GM12878 (cell line): Measurements from ENCODE around the gene C9orf153. TPM values are rescaled to one million over a fixed set of nuclear protein-coding genes. Genes with fewer than 3 reads are reported as not detected.
A peak's percentile ranks its signal among the peaks of the same experiment; 100 is the strongest.

Experiments used
- CBFB ChIP-seq: IDR thresholded peaks from 2 replicates; pipeline ENCODE4 v1.6.1; 2016; ENCODE audit warnings: antibody characterized with exemption, low read depth
- CHD1 ChIP-seq: IDR thresholded peaks from 2 replicates; pipeline ENCODE4 v1.6.1; 2012; ENCODE audit warnings: low read depth, low read length, improper control_type of control experiment
- GATAD2B ChIP-seq: fragments of 450-650 bp; conservative IDR thresholded peaks from 2 replicates; pipeline ENCODE4 v1.6.1; 2017; ENCODE audit warnings: low read depth, mild to moderate bottlenecking, moderate library complexity
- LARP7 ChIP-seq: fragments of 450-650 bp; IDR thresholded peaks from 2 replicates; pipeline ENCODE4 v1.6.1; 2017; ENCODE audit warnings: mild to moderate bottlenecking
- MTA3 ChIP-seq: IDR thresholded peaks from 2 replicates; pipeline ENCODE4 v1.6.1; 2012; ENCODE audit warnings: low read length, inconsistent platforms, borderline replicate concordance
- MXI1 ChIP-seq: fragments of 150-350 bp; IDR thresholded peaks from 2 replicates; pipeline ENCODE4 v1.6.1; 2011; ENCODE audit warnings: low read depth, mild to moderate bottlenecking, inconsistent platforms, low read length, improper control_type of control experiment
- NFXL1 ChIP-seq: fragments of 450-650 bp; IDR thresholded peaks from 2 replicates; pipeline ENCODE4 v1.6.1; 2017; ENCODE audit warnings: antibody characterized with exemption, mild to moderate bottlenecking, borderline replicate concordance
- NFYA ChIP-seq: IDR thresholded peaks from 2 replicates; pipeline ENCODE4 v1.6.1; 2011; ENCODE audit warnings: low read depth, mild to moderate bottlenecking, low read length, improper control_type of control experiment, borderline replicate concordance
- SIN3A ChIP-seq: IDR thresholded peaks from 2 replicates; pipeline ENCODE4 v1.6.1; 2012; ENCODE audit warnings: low read depth, low read length, improper control_type of control experiment
- STAT1 ChIP-seq: fragments of 450-650 bp; conservative IDR thresholded peaks from 2 replicates; pipeline ENCODE4 v1.6.1; 2014; ENCODE audit warnings: antibody characterized with exemption, mild to moderate bottlenecking
- TBL1XR1 ChIP-seq: IDR thresholded peaks from 2 replicates; pipeline ENCODE4 v1.6.1; 2012; ENCODE audit warnings: low read depth, low read length, improper control_type of control experiment
- polyA plus RNA-seq, 11 experiments: library from polyadenylated mRNA; depleted of rRNA in 4 of 11; unstranded in 6 of 11; stranded (reverse) in 5 of 11; fragments of >200 nt; fragmentation: Nextera tagmentation in 4 of 11; fragmentation: Illumina TruSeq in 1 of 11; extraction: Ambion mirVana in 4 of 11; extraction: Trizol in 1 of 11; gene quantifications; 1 replicate in 1 of 11; 2 replicates in 10 of 11; pipeline versions ENCODE4 v1.2.1 to v1.2.3, GENCODE V29; 2011 to 2016; ENCODE audit warnings: inconsistent platforms in 2 of 11, missing spikeins in 2 of 11, low read depth in 1 of 11
- total RNA-seq, 4 experiments: library from RNA; depleted of rRNA in 3 of 4; stranded (reverse); fragments of >200 nt in 3 of 4; fragmentation: Illumina TruSeq in 1 of 4; extraction: Trizol in 1 of 4; gene quantifications; 2 replicates each; pipeline versions ENCODE4 v1.2.1 to v1.2.3, GENCODE V29; 2013 to 2021
- TF ChIP-seq, protein P1 (sequence below): IDR thresholded peaks from 2 replicates; pipeline ENCODE4 v1.6.1; 2011; ENCODE audit warnings: mild to moderate bottlenecking, low read depth, low read length, moderate library complexity; ENCODE audit not compliant: insufficient replicate concordance
- TF ChIP-seq, protein P2 (sequence below): IDR thresholded peaks from 2 replicates; pipeline ENCODE4 v1.6.1; 2011; ENCODE audit warnings: borderline replicate concordance, low read depth, mild to moderate bottlenecking, moderate library complexity, low read length; ENCODE audit not compliant: insufficient read depth, poor library complexity, severe bottlenecking
- TF ChIP-seq, protein P3 (sequence below): IDR thresholded peaks from 2 replicates; pipeline ENCODE4 v1.6.1; 2011; ENCODE audit warnings: low read depth, mild to moderate bottlenecking, low read length, moderate library complexity, borderline replicate concordance; ENCODE audit errors: extremely low read depth
- TF ChIP-seq, protein P4 (sequence below): fragments of 150-350 bp; IDR thresholded peaks from 2 replicates; pipeline ENCODE4 v1.6.1; 2016; ENCODE audit warnings: low read depth, low read length
- TF ChIP-seq, protein P5 (sequence below): fragments of 450-650 bp; conservative IDR thresholded peaks from 2 replicates; pipeline ENCODE4 v1.6.1; 2017; ENCODE audit warnings: mild to moderate bottlenecking, moderate library complexity

C9orf153 gene
- total and polyA plus RNA-seq, 10 of the 15 experiments (the other 5 are each of a cell fraction or from before 2014, with no cell fraction given), result 0.03 to 1.2 (median 0.18) TPM; not detected in 1

DNA sequence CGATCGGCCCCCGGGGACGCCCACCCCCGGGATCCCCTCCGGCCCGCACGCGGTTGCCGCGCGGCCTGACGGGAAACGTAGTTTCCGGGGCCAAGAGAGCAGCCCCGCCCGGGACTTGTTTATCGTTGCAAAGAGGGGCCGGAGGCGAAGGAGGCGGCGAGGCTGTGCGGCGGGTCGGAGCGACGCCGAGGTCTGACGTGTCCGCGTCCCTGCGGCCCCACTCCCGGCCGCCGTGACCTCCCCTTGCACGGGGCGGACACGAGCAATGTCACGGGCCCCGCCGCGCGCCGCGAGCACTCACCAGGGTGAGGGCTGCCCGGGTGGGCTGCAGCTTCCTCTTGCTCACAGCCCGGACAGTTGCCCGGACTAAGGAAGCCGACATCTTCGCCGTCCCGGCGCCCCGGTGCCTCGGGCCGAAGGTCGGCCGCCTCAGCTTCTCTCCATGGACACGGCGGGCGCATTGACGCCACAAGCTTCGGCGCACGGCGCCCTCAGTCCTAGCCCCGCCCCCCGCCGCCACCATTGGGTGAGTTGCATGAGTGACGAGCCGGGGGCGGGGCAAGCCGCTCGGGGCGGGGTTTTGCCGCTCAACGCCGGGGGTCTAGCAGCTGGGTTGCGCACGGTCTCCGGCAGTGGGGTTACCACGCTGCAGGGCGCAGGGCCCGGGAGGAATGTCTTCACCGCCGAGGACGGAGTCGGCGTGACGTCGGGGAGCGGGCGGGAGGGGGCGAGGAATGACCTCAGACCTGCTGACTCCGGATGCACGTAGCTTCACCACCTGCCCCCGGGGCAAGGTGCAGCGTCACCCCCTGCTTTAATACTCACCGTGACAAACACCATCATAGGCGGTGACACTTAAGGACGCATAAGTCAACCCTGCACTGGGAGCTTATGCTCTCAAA lies 22.9 kb upstream of the C9orf153 start, which contains the start of gene ISCA1 (continued):
- TF ChIP-seq CBFB (peak; percentile 36; the same call in 1 of the 2 replicates), LARP7 (peak; percentile 97), NFYA (no peak), STAT1 (0 out of 2 replicates have a peak, but pooled peaks have one; percentile 62), GATAD2B (peak; percentile 64; the same call in 1 of the 2 replicates), CHD1 (no peak), TBL1XR1 (no peak), SIN3A (peak; percentile 74), MTA3 (no peak), MXI1 (no peak; the same call in none of the 2 replicates), NFXL1 (no peak)
- TF ChIP-seq, protein P1, sequence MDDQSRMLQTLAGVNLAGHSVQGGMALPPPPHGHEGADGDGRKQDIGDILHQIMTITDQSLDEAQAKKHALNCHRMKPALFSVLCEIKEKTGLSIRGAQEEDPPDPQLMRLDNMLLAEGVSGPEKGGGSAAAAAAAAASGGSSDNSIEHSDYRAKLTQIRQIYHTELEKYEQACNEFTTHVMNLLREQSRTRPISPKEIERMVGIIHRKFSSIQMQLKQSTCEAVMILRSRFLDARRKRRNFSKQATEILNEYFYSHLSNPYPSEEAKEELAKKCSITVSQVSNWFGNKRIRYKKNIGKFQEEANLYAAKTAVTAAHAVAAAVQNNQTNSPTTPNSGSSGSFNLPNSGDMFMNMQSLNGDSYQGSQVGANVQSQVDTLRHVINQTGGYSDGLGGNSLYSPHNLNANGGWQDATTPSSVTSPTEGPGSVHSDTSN, result peak; percentile 88
- TF ChIP-seq, protein P2, sequence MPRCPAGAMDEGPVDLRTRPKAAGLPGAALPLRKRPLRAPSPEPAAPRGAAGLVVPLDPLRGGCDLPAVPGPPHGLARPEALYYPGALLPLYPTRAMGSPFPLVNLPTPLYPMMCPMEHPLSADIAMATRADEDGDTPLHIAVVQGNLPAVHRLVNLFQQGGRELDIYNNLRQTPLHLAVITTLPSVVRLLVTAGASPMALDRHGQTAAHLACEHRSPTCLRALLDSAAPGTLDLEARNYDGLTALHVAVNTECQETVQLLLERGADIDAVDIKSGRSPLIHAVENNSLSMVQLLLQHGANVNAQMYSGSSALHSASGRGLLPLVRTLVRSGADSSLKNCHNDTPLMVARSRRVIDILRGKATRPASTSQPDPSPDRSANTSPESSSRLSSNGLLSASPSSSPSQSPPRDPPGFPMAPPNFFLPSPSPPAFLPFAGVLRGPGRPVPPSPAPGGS, result no peak
- TF ChIP-seq, protein P3, sequence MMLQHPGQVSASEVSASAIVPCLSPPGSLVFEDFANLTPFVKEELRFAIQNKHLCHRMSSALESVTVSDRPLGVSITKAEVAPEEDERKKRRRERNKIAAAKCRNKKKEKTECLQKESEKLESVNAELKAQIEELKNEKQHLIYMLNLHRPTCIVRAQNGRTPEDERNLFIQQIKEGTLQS, result no peak
- TF ChIP-seq, protein P4, sequence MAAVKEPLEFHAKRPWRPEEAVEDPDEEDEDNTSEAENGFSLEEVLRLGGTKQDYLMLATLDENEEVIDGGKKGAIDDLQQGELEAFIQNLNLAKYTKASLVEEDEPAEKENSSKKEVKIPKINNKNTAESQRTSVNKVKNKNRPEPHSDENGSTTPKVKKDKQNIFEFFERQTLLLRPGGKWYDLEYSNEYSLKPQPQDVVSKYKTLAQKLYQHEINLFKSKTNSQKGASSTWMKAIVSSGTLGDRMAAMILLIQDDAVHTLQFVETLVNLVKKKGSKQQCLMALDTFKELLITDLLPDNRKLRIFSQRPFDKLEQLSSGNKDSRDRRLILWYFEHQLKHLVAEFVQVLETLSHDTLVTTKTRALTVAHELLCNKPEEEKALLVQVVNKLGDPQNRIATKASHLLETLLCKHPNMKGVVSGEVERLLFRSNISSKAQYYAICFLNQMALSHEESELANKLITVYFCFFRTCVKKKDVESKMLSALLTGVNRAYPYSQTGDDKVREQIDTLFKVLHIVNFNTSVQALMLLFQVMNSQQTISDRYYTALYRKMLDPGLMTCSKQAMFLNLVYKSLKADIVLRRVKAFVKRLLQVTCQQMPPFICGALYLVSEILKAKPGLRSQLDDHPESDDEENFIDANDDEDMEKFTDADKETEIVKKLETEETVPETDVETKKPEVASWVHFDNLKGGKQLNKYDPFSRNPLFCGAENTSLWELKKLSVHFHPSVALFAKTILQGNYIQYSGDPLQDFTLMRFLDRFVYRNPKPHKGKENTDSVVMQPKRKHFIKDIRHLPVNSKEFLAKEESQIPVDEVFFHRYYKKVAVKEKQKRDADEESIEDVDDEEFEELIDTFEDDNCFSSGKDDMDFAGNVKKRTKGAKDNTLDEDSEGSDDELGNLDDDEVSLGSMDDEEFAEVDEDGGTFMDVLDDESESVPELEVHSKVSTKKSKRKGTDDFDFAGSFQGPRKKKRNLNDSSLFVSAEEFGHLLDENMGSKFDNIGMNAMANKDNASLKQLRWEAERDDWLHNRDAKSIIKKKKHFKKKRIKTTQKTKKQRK, result no peak
- TF ChIP-seq, protein P5, sequence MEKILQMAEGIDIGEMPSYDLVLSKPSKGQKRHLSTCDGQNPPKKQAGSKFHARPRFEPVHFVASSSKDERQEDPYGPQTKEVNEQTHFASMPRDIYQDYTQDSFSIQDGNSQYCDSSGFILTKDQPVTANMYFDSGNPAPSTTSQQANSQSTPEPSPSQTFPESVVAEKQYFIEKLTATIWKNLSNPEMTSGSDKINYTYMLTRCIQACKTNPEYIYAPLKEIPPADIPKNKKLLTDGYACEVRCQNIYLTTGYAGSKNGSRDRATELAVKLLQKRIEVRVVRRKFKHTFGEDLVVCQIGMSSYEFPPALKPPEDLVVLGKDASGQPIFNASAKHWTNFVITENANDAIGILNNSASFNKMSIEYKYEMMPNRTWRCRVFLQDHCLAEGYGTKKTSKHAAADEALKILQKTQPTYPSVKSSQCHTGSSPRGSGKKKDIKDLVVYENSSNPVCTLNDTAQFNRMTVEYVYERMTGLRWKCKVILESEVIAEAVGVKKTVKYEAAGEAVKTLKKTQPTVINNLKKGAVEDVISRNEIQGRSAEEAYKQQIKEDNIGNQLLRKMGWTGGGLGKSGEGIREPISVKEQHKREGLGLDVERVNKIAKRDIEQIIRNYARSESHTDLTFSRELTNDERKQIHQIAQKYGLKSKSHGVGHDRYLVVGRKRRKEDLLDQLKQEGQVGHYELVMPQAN, result peak; percentile 81
